ENCODE data around the gene NFKBIB. TPM values are rescaled to one million over a fixed set of nuclear protein-coding genes. Genes with fewer than 3 reads are reported as not detected.

NFKBIB gene
- total RNA-seq, 1 experiment from 2014 or later = 33.8 TPM

DNA sequence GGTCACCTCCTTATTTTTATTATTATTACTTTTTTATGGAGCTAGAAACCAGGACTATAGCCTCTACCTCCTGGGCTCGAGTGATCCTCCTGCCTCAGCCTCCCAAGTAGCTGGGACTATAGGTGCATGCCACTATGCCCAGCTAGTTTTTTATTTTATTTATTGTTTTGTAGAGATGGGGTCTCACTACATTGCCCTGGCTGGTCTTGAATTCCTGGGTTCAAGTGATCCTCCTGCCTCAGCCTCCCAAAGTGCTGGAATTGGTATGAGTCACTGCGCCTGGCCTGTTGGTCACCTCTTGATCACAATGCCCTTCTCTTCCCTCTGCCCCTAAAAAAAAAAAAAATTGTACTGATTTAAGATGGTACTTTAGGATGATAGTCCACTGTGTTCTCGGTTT is 51.4 kb downstream of the NFKBIB start:
- Histone ChIP-seq H4K91ac (ENCODE audit: insufficient read length, low read depth, low read length) (no peak overlapping the region), H2BK120ac (ENCODE audit: low read depth, low read length, poor library complexity, severe bottlenecking) (no peak overlapping the region), H4K8ac (replicated peaks; ENCODE audit: insufficient read length, low read depth, low read length) (no peak overlapping the region), H3T11ph (ENCODE audit: low read length) (no peak overlapping the region), H3K56ac (ENCODE audit: insufficient read length, low read depth, low read length) (no peak overlapping the region), H3K79me1 (ENCODE audit: insufficient read depth, low read depth, low read length, poor library complexity, severe bottlenecking) (no peaks in the 10 kb centered on the region), H4K20me1 (ENCODE audit: control insufficient read depth, insufficient read depth, insufficient read length) (no peaks in the 10 kb centered on the region), H3K4me1 (ENCODE audit: insufficient read depth, low read length) (no peaks in the 10 kb centered on the region; the same call in 1 of the 2 replicates), H2BK20ac (ENCODE audit: low read depth, low read length, poor library complexity, severe bottlenecking) (no peak overlapping the region), H2BK12ac (ENCODE audit: insufficient read length, low read depth, low read length) (no peak overlapping the region), H3K18ac (ENCODE audit: insufficient read length, low read depth, low read length) (no peak overlapping the region), H3K79me2 (ENCODE audit: insufficient read depth, low read length) (no peaks in the 10 kb centered on the region), H4K5ac (ENCODE audit: insufficient read length, low read depth, low read length) (no peak overlapping the region), H3K4ac (ENCODE audit: low read depth, low read length) (no peak overlapping the region), H2BK15ac (ENCODE audit: low read depth, low read length) (no peak overlapping the region), H3K14ac (ENCODE audit: insufficient read depth, low read length) (no peak overlapping the region), H3K4me2 (ENCODE audit: insufficient read depth, insufficient read length, low read length) (no peak overlapping the region), H3K27ac (ENCODE audit: insufficient read length, low read depth, low read length) (no peak overlapping the region), H2BK5ac (ENCODE audit: insufficient read length, low read length) (no peak overlapping the region), H3K9me3 (ENCODE audit: control insufficient read depth, low read depth, low read length) (no peaks in the 10 kb centered on the region), H2AFZ (ENCODE audit: low read length) (no peak overlapping the region), H3K23ac (ENCODE audit: insufficient read length, low read depth, low read length) (no peak overlapping the region), H2AK5ac (ENCODE audit: insufficient read length, low read length) (no peak overlapping the region), H3K9ac (ENCODE audit: extremely low read depth, insufficient read length, low read length) (no peak overlapping the region), H3K27me3 (ENCODE audit: insufficient read depth, low read length) (no peaks in the 10 kb centered on the region), H3K23me2 (ENCODE audit: insufficient read length, low read depth, low read length, poor library complexity, severe bottlenecking) (no peaks in the 10 kb centered on the region)
- whole genome bisulfite sequencing (ENCODE audit: extremely low coverage, insufficient read length, low lambda C conversion rate) = no CpG with 5 or more reads among the region's 3 CpGs
- TF ChIP-seq, protein P1, sequence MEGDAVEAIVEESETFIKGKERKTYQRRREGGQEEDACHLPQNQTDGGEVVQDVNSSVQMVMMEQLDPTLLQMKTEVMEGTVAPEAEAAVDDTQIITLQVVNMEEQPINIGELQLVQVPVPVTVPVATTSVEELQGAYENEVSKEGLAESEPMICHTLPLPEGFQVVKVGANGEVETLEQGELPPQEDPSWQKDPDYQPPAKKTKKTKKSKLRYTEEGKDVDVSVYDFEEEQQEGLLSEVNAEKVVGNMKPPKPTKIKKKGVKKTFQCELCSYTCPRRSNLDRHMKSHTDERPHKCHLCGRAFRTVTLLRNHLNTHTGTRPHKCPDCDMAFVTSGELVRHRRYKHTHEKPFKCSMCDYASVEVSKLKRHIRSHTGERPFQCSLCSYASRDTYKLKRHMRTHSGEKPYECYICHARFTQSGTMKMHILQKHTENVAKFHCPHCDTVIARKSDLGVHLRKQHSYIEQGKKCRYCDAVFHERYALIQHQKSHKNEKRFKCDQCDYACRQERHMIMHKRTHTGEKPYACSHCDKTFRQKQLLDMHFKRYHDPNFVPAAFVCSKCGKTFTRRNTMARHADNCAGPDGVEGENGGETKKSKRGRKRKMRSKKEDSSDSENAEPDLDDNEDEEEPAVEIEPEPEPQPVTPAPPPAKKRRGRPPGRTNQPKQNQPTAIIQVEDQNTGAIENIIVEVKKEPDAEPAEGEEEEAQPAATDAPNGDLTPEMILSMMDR (conservative IDR thresholded peaks at IDR 0.05) = no peak
- Mint-ChIP-seq H3K4me3 (no peak overlapping the region; a peak in 1 of 5 replicates), H3K4me1 (peaks cover 16% of the 10 kb centered on the region in 2 experiments), H3K27me3 (ENCODE audit: low read depth) (peaks cover 9% of the 10 kb centered on the region), H3K27ac (no peak overlapping the region), H3K36me3 (ENCODE audit: insufficient read depth in 1 of 3, low read depth in 3 of 3) (peaks cover 5 to 30% (median 29%) of the 10 kb centered on the region in 3 experiments), H3K9me3 (no peaks in the 10 kb centered on the region; a peak in 1 of 5 replicates)
- DNase-seq = no peak
